GM21786 (cell line): ENCODE measurements around the gene MAP4K5.

Experiments used
- ATAC-seq: cut with Tn5 transposase; IDR thresholded peaks from one replicate; pipeline ENCODE4 v1.9.1; 2021; ENCODE audit not compliant: unreplicated experiment

The MAP4K5 gene

DNA sequence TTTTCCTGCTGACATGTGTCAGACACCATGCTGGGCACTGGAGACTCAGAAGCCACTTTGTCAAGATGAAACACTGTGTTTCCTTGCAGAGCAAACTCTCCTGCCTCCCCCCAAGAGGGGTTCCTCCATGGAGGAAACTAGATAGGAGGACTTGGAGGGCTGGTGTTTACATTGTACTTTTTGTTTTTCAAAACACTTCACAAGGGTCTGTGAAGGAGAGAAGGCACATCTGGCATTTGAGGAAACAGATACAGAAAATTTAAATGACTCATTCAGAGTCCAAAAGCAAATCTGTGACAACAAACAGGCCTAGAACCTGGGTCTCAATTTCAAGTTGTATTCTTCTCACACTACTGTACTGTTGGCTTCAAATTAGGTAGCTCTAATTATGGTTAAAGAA is 128.9 kb downstream of the MAP4K5 start:
- ATAC-seq = no peak

DNA sequence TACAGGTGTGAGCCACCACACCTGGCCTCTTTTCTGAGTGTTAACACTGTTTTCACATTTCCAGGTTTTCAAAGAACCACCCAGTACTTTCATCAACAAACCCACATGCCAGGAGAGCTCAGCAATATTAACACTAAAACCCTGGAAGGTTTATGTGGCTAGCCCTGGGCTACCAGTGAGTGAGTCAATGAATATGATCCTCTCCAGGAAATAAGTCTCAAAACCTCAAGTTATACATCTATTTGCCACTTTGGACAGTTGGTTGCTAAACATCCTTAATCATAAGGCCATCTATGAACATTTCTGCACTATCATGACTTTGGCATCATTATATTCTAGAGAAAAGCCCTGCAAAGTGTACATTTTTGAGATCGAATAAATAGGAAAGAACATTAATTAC is 129.4 kb downstream of the MAP4K5 start:
- ATAC-seq = no peak

DNA sequence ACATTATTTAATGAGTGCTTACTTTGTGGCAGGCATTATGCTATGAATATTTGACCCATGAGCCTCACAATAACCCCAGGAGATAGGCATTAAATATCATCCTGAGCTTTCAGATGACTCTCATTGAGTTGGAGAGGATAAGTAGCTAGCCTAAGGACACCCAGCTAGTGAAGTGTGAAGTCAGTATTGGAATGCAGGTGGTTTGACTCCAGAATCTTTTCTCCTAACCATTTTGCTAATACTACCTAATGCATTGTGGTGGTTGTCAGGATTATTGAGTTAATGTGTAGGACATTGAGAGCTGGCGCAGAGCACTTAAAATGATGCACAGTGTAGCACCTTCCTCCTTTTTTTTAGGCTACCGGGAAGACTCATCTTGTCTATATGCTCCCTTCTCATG is 131.9 kb downstream of the MAP4K5 start:
- ATAC-seq = no peak

DNA sequence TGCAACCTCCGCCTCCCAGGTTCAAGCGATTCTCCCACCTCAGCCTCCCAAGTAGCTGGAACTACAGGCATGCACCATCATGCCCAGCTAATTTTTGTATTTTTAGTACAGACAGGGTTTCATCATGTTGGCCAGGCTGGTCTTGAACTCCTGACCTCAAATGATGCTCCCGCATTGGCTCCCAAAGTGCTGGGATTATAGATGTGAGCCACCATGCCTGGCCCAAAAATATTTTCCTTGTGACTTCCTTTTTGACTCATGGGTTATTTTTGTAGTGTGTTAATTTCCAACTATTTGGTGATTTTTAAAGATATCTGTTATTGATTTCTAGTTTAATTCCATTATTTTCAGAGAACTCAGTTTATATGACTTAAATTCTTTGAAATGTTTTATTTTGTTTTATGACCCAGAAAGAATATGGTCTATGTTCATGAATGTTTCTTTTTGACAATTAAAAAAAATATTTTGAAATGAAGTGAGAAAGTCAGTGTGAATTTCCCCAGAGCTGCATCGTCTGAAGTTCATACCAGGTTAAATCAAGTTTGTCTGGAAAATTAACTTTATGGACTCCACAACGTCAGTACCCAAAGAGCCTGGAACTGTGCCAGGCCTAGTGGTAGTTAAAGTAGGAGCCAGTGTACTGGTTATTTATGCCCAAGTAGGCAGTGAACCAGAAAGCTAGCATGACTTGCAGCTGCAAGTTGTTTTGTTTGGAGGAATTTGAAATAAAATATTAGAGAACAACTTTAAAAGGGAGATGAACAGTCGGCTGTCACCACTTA is 132.9 kb downstream of the MAP4K5 start:
- ATAC-seq = no peak

DNA sequence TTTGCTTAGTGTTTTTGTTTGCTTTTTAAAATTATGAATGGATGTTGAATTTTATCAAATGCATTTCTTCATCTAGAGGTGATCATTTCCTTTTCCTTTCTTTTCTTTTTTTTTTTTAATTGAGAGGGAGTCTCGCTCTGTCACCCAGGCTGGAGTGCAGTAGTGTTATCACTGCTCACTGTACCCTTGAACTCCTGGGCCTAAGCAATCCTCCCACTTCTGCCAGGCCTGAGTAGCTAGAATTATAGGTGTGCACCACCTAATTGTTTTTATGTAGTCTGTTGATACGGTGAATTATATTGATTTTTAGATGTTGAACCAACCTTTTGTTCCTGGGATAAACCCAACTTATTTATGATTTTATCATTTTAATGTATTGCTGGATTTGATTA is 134.2 kb downstream of the MAP4K5 start:
- no peak for ATAC-seq

DNA sequence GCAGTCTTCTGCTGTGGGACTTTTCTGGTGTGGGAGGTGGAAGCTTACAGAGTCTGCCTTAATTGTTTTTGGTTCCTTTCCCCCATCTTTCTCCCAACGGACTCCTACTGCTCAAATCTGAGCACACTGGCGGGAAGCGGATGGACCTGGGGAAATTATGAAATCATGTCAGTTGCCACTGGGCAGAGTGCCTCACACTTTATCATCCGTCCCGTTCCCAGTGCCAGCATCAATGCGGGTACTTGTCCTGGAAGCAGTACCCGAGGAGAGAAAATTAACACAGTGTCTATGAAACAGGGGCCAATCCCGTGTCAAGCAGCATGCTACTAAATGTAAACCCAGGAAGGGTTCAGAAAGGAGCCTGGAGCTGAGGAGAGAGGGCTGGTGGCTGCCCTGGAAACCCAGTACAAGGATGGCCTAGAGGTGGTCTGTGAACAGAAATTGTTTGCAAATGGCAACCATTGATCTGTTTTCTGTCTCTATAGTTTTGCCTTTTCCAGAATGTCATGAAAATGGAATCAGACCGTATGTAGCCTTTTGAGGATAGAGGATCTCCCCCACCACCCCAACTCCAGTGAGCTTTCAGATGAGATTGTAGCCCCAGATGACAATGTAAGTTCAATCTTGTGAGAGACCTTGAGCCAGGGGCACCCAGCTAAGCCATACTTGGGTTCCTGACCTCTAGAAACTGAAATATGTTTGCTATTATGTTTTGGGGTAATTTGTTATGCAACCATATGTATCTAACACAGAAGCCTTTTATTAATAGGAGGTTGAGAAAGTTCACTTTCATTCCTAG is 134.8 kb downstream of the MAP4K5 start:
- ATAC-seq = no peak

DNA sequence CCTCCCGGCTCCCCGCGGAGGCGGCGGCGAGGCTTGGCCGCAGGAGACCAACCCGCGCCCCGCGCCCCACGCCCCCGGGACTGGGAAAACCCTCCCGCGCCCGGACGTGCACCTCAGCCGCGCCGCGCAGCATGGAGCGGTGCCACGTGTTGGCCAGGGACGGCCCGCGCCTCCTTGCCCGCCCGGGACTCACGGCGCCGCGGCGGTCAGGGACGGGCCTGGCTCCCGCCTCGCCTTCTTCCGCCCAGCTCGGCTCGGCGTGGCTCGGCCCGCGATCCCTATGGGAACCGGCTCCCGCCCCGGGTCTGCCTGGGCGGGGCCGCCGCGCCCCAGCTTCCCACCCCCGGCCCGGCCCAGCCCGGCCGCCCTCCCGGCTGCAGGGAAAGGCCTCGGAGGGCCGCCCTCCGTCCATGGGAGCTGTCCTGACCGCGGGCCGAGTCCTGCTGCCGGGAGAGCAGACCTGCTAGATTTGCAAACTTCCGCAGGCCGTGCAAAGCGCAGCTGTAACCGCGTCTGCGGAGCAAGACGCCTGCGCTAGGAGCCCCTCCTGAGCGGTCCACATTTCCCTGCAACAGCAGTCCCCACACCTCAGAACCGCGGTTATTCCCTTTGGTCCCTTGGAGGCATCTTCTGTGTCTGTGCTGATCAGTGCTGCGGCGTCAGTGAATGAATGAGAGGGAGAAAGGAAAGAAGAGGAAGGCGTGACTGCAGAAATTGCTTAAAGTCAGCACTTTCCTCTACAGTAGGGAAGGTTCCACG is 135.6 kb downstream of the MAP4K5 start, which contains the start of gene CDKL1:
Gene CDKL1 (minus strand): TSS at position 251 of the 759 bp plus-strand sequence. CDS start 1,013 bp downstream, outside the sequence.
- peak; percentile 39 for ATAC-seq

DNA sequence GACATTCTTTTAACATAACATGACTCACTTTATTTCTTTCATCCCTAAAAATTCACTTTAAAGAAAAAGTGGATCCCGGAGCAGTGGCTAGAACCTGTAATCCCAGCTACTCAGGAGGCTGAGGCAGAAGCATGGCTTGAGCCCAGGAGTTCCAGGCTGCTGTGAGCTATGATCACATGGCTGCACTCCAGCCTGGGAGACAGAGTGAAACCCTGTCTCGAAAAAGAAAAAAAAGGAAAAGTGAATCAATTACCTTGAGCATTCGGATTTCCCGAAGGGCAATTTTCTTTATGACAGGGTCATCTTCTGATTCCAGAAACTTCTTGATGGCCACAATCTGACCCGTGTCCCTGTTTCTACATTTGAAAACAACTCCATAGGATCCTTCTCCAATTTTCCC is 136.9 kb downstream of the MAP4K5 start:
- no peak for ATAC-seq

DNA sequence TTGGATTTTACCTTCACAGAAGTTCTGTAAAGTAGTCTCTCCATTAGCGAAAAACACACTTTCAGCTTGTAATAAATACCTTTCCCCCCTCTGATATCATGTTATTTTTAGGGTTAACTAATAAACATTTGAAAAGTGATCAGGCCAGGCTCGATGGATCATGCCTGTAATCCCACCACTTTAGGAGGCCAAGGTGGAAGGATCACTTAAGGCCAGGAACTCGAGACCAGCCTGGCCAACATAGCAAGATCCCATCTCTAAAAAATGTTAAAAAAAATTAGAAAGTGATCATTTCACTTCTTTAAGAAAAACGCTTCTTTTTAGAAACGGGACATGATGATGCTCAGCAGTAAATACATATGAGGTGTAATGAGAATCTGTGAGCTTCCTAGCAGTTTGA is 137.7 kb downstream of the MAP4K5 start:
- no peak for ATAC-seq

DNA sequence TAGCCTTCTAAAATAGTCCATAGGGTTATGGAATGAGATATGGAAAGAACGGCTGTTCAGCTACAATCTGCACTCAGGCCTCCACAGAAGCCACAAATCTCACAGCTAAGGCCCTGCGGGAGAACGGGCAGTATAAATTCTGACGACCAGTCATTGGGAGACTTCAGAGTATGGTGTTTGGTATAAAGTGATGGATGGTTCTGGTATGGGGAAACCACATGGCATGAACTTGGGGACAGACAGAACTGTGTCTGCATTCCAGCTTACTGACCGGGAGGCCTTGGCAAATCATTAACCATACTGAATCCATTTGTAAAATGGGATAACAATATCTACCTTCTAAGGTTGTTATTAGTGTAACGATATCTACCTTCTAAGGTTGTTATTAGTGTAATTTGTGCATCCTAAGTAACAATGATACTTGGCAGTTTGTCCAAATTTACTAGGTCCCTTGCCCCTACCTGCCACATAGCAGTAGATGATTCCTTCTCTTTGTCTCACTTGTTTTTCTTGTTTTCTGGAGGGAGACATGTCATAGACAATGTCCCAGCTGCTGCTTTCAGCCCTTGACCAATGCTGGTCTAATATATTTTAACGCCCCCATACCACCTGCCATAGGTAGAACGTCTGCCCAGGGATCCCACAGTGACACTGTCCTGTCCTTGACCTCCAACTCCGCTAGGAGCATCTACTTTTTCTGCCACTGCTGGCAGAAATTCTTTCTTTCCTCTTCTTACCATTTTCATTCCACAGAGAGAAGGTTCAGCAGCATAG is 142.5 kb downstream of the MAP4K5 start:
- no peak for ATAC-seq

DNA sequence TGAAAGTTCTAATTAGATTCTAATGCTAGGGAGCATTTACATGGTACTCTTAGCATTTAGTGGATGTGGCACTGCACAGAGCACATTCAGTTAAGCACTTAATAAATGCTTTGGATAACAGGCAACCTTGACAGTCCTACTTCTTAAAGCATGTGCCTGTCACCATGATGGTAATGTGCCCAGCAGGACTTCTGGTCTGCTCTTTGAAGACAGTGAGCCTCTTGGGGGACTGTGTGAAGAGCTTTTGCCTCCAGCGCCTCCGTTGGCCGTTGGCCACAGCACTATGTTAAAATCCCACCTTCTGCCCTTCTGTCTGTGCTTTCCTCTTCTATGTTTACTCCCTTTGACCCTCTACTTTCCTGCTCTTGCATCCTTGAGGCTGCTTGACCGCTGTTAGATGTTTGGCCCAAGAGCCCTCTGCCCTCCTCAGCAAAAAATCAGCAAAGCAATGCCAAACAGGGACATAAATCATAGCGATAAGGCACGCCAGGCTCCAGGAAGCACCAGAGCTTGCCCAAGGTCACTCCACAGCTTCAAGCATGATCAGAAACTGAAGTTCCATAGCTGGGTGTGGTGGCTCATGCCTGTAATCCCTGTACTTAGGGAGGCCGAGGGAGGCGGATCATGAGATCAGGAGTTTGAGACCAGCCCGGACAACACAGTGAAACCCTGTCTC is 144.0 kb downstream of the MAP4K5 start:
- ATAC-seq = no peak

DNA sequence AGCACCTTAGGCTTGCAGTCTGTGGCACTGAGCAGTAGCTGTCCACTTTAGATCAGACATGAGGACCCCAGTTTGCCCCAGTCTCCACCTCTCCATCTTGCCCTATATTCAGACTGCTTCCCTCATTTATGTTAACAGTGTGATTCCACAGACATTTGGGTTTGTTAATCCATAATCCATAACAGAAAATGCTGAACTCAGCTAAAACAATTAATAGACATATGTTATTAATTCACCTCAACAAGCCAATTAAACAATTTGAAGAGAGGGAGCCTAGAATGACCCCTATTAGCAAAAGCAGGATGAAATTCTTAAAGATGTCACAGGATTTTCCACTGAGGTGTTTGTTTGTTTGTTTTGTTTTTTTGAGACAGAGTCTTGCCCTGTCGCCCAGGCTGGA is 144.8 kb downstream of the MAP4K5 start:
- no peak for ATAC-seq

DNA sequence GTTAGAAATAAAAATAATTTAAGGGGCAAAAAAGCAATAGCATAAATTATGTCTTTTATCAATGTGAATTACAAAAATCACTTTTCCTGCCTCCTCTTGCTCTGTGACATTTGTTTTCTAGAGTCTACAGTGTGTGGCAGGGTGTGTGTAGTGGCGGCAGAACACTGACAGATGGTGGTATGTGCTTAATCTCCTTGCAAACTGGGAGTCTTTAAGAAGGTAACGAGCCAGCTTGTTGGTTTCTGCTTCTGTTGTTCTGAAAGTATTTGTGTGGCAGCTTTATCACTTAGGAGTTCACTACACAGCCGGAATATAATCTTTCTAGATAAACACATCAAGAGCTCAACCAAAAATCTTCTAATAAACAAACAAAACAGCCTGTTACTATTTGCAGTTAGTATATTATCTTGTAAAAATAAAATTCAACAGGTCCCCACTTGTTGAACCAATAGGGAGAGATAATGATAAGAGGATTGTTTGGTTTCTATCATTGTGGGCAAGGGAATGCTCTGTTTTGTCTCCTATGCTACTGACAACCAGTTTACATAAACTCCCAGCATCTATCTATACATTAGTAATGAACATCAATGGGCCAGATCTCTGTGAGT is 148.6 kb downstream of the MAP4K5 start:
- ATAC-seq = no peak

DNA sequence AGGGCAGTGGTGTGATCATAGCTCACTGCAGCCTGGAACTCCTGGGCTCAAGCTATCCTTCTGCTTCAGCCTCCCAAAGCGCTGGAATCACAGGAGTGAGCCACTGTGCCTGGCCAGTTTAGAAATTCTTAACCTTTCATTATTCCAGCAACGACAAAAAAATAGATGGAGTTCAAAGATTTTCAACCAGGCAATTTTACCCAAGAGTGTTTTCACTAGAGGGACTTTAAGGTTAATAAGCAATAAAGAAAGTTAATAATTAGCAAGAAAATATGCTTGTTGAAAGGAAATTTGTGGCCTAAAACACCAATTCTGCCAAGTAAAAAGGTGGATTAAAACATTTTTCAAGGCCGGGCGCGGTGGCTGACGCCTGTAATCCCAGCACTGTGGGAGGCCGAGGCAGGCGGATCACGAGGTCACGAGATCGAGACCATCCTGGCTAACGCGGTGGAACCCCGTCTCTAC is 150.5 kb downstream of the MAP4K5 start:
- no peak for ATAC-seq

DNA sequence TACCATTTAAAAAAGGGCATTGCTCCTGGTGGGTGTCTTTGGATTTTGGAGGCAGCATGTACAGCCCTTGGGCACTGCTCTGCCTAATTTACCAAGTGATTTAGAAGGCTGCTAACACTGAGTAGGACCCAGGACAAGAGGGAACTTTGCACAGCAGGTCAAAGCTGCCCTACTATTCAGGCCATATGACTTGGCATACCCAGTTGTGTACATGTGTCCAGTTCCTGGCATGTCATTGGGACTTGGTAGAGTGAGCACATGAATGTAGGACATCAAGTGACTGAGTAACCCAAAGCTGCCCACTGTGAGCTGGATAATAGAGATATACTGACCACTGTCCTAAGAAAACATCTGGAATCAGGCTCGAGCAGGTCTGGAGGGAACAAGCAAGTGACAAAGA is 151.4 kb downstream of the MAP4K5 start:
- no peak for ATAC-seq

DNA sequence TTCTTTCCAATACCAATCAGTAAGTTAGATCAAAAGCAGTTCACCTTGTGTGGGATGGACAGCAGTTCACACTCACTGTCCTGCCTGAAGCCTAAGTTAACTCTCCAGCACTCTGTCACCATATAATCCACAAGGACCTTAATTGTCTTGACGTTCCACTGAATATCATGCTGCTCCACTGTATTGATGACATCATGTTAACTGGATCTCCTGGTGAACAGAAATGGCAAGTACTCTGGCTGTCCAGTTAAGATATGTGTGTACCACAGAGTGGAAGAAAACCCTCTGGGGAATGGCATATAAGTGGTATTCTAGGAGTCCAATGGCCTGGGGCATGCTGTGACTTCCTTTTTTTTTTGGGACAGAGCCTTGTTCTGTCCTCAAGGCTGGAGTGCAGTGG is 151.9 kb downstream of the MAP4K5 start:
- no peak for ATAC-seq

DNA sequence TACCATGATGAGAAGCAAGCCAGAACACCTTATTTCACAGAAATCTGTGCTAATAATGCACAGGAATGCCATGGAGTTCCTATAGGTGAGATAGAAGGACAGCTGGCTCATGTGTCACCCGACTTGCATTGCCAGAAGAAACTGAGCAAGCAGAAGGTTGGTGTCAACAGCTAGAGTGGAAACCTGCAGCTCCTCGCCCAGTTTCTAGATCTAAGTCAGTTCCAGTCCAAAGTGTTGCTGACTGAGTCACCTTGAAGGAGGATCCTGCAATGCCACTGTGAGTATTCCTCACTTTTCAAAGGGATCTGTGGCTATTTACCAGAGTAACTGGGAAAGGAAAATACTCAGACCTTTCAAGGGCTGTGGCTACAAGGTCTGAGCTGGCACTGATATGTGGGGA is 152.8 kb downstream of the MAP4K5 start:
- no peak for ATAC-seq

DNA sequence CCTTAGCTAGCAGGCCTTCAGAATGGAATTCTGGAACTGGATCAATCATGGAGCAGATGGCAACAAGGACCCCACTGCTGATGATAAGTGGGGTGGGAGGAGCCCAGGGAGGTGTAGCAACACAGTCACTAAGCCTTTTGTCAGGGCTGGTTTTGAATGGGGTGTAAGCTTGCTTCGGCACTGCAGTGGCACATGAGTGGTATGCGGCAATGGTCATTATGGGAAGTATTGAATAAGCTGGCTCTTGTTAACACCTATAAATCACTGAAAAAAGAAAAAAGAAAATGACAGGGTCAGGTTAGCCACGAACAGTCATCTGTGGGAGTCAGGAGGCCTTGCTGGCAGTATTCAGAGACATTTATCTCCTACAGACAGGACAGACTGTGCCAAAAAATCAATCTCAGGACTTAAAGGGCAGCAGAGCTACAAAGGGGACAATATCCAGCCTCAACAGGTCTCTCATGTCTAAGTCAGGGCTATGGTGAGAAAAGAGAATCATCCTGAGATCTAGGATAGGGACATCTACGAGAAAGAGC is 154.8 kb downstream of the MAP4K5 start:
- ATAC-seq = no peak

DNA sequence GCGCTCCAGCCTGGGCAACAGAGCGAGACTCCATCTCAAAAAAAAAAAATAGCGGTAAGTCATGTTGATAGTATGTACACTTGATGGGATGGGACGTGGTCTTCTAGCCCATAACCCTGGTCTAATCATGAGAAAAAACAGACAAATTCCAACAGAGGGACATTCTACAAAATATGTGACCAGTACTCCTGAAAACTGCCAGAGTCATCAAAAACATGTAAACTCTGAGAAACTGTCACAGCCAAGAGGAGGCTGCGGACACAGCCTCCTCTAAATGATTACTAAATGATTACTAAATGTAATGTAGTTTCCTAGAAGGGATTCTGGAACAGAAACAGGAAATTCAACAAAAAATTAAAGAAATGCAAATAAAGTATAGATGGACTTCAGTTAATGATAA is 156.6 kb downstream of the MAP4K5 start:
- no peak for ATAC-seq

DNA sequence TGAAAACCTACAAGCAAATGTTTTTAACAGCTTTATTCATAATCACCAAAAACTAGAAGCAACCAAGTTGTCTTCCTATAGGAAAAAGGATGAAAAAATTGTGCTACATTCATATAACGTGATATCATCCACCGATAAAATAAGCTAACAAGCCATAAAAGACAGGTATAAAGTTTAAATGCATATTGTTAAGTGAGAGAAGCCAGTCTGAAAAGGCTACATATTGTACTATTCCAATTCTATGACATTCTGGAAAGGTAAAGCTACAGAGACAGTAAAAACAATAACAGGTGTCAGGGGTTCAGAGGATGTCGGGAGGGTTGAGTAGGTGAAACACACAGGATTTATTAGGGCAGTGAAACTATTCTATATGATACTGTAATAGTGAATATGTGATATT is 158.4 kb downstream of the MAP4K5 start:
- no peak for ATAC-seq
